ENCODE data around the gene PDE4D.

GRCh38 chr5:59503220-59503619 lies 390.3 kb downstream of the PDE4D start:
- TF ChIP-seq, protein P1, sequence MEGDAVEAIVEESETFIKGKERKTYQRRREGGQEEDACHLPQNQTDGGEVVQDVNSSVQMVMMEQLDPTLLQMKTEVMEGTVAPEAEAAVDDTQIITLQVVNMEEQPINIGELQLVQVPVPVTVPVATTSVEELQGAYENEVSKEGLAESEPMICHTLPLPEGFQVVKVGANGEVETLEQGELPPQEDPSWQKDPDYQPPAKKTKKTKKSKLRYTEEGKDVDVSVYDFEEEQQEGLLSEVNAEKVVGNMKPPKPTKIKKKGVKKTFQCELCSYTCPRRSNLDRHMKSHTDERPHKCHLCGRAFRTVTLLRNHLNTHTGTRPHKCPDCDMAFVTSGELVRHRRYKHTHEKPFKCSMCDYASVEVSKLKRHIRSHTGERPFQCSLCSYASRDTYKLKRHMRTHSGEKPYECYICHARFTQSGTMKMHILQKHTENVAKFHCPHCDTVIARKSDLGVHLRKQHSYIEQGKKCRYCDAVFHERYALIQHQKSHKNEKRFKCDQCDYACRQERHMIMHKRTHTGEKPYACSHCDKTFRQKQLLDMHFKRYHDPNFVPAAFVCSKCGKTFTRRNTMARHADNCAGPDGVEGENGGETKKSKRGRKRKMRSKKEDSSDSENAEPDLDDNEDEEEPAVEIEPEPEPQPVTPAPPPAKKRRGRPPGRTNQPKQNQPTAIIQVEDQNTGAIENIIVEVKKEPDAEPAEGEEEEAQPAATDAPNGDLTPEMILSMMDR (IDR thresholded peaks at IDR 0.05) = no peak
- TF ChIP-seq EZH2 (IDR thresholded peaks at IDR 0.05; ENCODE audit: borderline replicate concordance, insufficient read depth, low read depth, low read length, poor library complexity, severe bottlenecking) = no peak
